Esophagus squamous epithelium (tissue), 4 donors: ENCODE data around the gene PYM1.
"Not testable (repeated sequence)": the region's sequence is repeated elsewhere in the genome, so short reads cannot be mapped to it uniquely, and the experiment has no call there.

Source experiments
- CTCF ChIP-seq, 6 experiments: fragments of 450-650 bp in 4 of 6; fragments of 200-600 bp in 2 of 6; sonication (generic) in 2 of 6; IDR thresholded peaks; one replicate each; pipeline ENCODE4 v1.5.1; 2016 to 2019; ENCODE audit warnings: antibody characterized with exemption in 6 of 6, mild to moderate bottlenecking in 4 of 6, moderate library complexity in 4 of 6
- POLR2A ChIP-seq, 4 donors: fragments of 450-650 bp; IDR thresholded peaks; one replicate each; pipeline ENCODE4 v1.6.1; 2017; ENCODE audit warnings: antibody characterized with exemption in 4 of 4, mild to moderate bottlenecking in 4 of 4, moderate library complexity in 3 of 4

- TF ChIP-seq CTCF, POLR2A (IDR thresholded peaks at IDR 0.05): not testable (repeated sequence)
These were observed 8.7 kb downstream of the PYM1 start for GRCh38 chr12:55919032-55919431.
